Spinal cord (tissue), 10 donors: ENCODE results near the gene NDUFS4. TPM values are rescaled to one million over a fixed set of nuclear protein-coding genes. Genes with fewer than 3 reads are reported as not detected.
"Not testable (repeated sequence)": the region's sequence is repeated elsewhere in the genome, so short reads cannot be mapped to it uniquely, and the experiment has no call there.

Source experiments
- DNase-seq, 6 donors: peaks; one replicate each; pipeline versions ENCODE4 v3.0.0 to v3.0.0-alpha.2; 2013 to 2015; ENCODE audit warnings: low spot score in 6 of 6, low read depth in 4 of 6
- H3K27ac ChIP-seq: one replicate; pipeline ENCODE4 v1.5.1; 2013; ENCODE audit warnings: low read depth, low read length, control low read depth
- H3K27me3 ChIP-seq: one replicate; pipeline ENCODE4 v1.6.1; 2013; ENCODE audit warnings: low read length; ENCODE audit not compliant: control insufficient read depth, insufficient read depth
- H3K36me3 ChIP-seq: one replicate; pipeline ENCODE4 v1.6.1; 2013; ENCODE audit warnings: low read length; ENCODE audit not compliant: control insufficient read depth, insufficient read depth
- H3K4me1 ChIP-seq: one replicate; pipeline ENCODE4 v1.6.1; 2013; ENCODE audit warnings: low read length; ENCODE audit not compliant: control insufficient read depth, insufficient read depth
- H3K4me3 ChIP-seq: one replicate; pipeline ENCODE4 v1.5.1; 2013; ENCODE audit warnings: low read depth, low read length, control low read depth
- H3K9me3 ChIP-seq: one replicate; pipeline ENCODE4 v1.6.1; 2013; ENCODE audit warnings: low read length; ENCODE audit not compliant: control insufficient read depth, insufficient read depth
- WGBS: methylation state at CpG from one replicate; pipeline ENCODE4 v1.1.5; 2013; ENCODE audit warnings: missing lambda C conversion rate; ENCODE audit not compliant: insufficient coverage; 5-methylcytosine and 5-hydroxymethylcytosine counted together
- polyA plus RNA-seq, 2 donors: library from polyadenylated mRNA; unstranded; fragments of 120-200 nt; gene quantifications; one replicate each; pipeline ENCODE4 v1.2.1, GENCODE V29; 2013; ENCODE audit not compliant: insufficient read length in 2 of 2
- total RNA-seq, 2 donors: library from RNA; depleted of rRNA in 1 of 2; stranded (reverse); fragments of 120-200 nt in 1 of 2; fragments of >200 nt in 1 of 2; gene quantifications; one replicate each; pipeline versions ENCODE4 v1.2.3 to v1.2.4, GENCODE V29; 2013 to 2014
- donor health status: healthy.

Gene NDUFS4
- total and polyA plus RNA-seq, 4 donors, result 124 to 189 (median 142) TPM

- no peaks in the 10 kb centered on the region for H3K36me3 ChIP-seq
- no peak overlapping the region for H3K4me3 ChIP-seq
- no peaks in the 10 kb centered on the region for H3K27me3 ChIP-seq
- H3K9me3 ChIP-seq, result no peaks in the 10 kb centered on the region
- no peak for DNase-seq
- no peaks in the 10 kb centered on the region for H3K4me1 ChIP-seq
- H3K27ac ChIP-seq, result no peak overlapping the region
- WGBS, result 40% methylated on average over 1 of the region's 2 CpGs
Measured at GRCh38 chr5:53545744-53546143, 14.7 kb upstream of the NDUFS4 start.

DNA sequence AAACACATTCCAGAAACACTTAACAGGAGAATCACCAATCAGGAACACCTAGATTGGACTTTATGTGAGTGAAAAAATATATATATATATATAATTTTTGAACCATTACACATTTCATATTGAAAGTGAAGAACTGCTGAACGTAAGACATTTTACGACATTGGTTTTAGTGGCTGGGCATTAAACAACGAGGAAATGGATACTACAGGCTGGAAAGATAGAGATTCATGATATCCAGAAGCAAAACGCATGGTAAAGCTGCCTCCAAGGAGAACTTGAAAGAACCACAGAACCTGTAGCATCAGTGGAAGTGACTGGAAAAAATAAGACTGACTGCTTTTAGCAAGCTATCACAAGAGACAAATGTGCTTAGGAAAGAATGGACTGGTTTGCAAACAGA lies 13.2 kb upstream of the NDUFS4 start:
- 82% methylated on average over 3 of the region's 4 CpGs for WGBS
- DNase-seq, result no peak
- no peaks in the 10 kb centered on the region for H3K36me3 ChIP-seq
- no peak overlapping the region for H3K4me3 ChIP-seq
- H3K27ac ChIP-seq, result no peak overlapping the region
- no peaks in the 10 kb centered on the region for H3K4me1 ChIP-seq
- no peaks in the 10 kb centered on the region for H3K9me3 ChIP-seq
- no peaks in the 10 kb centered on the region for H3K27me3 ChIP-seq

GRCh38 chr5:53548501-53548900 lies 11.9 kb upstream of the NDUFS4 start:
- H3K9me3 ChIP-seq, H3K4me3 ChIP-seq, H3K27ac ChIP-seq, H3K36me3 ChIP-seq, DNase-seq, H3K4me1 ChIP-seq, H3K27me3 ChIP-seq: not testable (repeated sequence)
- WGBS, result 93% methylated on average over 5 of the region's 7 CpGs

GRCh38 chr5:53549792-53550191 lies 10.6 kb upstream of the NDUFS4 start:
- no peak for DNase-seq
- 100% methylated on average over 1 of the region's 2 CpGs for WGBS
- no peaks in the 10 kb centered on the region for H3K4me1 ChIP-seq
- H3K27ac ChIP-seq, result no peak overlapping the region
- no peak overlapping the region for H3K4me3 ChIP-seq
- H3K36me3 ChIP-seq, result no peaks in the 10 kb centered on the region
- H3K9me3 ChIP-seq, result no peaks in the 10 kb centered on the region
- H3K27me3 ChIP-seq, result no peaks in the 10 kb centered on the region

DNA sequence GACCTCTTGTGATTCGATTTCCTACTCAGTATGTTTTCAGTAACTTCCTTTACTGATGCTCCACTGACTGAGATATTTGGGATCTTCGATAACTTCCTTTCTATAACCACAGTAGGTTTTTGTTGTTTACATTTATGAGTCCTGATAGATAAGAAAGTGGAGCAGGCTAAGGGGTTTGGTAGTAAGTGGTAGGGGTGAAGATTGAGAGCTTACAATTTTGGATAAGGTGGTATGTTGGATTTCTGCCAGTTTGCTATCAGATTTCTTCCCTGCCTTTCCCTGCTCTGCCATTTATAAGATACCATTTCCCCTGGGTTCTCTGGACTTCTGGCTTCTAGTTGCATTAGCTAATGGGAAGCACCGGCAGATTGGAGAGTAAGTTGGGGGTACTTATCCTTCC lies 7.9 kb upstream of the NDUFS4 start:
- H3K4me3 ChIP-seq, result no peak overlapping the region
- H3K36me3 ChIP-seq, result no peaks in the 10 kb centered on the region
- no CpG with 5 or more reads among the region's 3 CpGs for WGBS
- no peaks in the 10 kb centered on the region for H3K27me3 ChIP-seq
- H3K4me1 ChIP-seq, result no peaks in the 10 kb centered on the region
- DNase-seq, result no peak
- no peak overlapping the region for H3K27ac ChIP-seq
- H3K9me3 ChIP-seq, result no peaks in the 10 kb centered on the region

- H3K27ac ChIP-seq, result no peak overlapping the region
- no peaks in the 10 kb centered on the region for H3K4me1 ChIP-seq
- 100% methylated on average over 3 of the region's 3 CpGs for WGBS
- DNase-seq, result no peak
- H3K4me3 ChIP-seq, result no peak overlapping the region
- peaks cover 3% of the 10 kb centered on the region for H3K9me3 ChIP-seq
- no peaks in the 10 kb centered on the region for H3K27me3 ChIP-seq
- no peaks in the 10 kb centered on the region for H3K36me3 ChIP-seq
Measured at GRCh38 chr5:53554444-53554843, 6.0 kb upstream of the NDUFS4 start.

DNA sequence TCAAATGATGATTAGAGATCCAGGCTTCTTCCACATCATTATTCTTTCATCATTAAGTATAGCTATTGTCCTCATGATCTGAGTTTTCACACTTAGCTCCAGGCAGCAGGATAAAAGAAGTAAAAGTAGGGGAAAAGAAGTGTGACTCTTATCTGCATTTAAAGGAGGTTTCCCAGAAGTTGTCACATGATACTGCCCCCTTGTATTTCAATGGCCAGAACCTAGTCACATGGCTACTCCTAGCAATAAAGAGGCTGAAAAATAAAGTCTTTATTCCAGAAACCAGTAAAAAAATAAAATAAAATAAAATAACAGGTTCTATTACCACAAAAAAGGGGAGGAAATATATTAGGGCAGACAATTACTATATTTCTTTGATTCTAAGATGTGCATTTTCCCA lies 5.3 kb upstream of the NDUFS4 start:
- no peak overlapping the region for H3K27ac ChIP-seq
- H3K9me3 ChIP-seq, result peaks cover 3% of the 10 kb centered on the region
- H3K27me3 ChIP-seq, result no peaks in the 10 kb centered on the region
- no peak overlapping the region for H3K4me3 ChIP-seq
- DNase-seq, result no peak
- no peaks in the 10 kb centered on the region for H3K4me1 ChIP-seq
- H3K36me3 ChIP-seq, result no peaks in the 10 kb centered on the region

GRCh38 chr5:53556001-53556400 lies 4.4 kb upstream of the NDUFS4 start:
- Histone ChIP-seq H3K27ac (no peak overlapping the region), H3K4me3 (no peak overlapping the region), H3K36me3 (no peaks in the 10 kb centered on the region), H3K27me3 (no peaks in the 10 kb centered on the region), H3K4me1 (no peaks in the 10 kb centered on the region), H3K9me3 (peaks cover 3% of the 10 kb centered on the region)
- no peak for DNase-seq

GRCh38 chr5:53557386-53557785 lies 3.1 kb upstream of the NDUFS4 start:
- Histone ChIP-seq H3K36me3 (no peaks in the 10 kb centered on the region), H3K4me3 (no peak overlapping the region), H3K27ac (no peak overlapping the region), H3K27me3 (no peaks in the 10 kb centered on the region), H3K4me1 (peaks cover 3% of the 10 kb centered on the region), H3K9me3 (peaks cover 3% of the 10 kb centered on the region)
- no peak for DNase-seq
- WGBS, result 100% methylated on average over 1 of the region's 2 CpGs

DNA sequence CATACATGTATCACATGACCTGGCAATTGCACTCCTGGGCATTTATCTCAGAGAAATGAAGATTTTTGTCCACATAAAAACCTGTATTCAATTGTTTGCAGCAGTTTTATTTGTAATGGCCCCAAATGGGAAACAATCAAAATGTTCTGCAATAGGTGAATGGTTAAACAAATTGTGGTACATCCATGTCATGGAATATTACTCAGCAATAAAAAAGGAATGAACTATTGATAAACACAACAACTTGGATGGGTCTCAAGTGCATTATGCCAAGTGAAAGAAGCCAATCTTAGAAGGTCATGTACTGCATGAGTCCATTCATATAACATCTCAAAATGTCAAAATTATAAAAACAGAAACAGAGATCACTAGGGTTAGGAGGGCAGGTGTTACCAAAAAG lies 1.5 kb upstream of the NDUFS4 start:
- Histone ChIP-seq H3K4me3 (no peak overlapping the region), H3K27ac (no peak overlapping the region), H3K36me3 (no peaks in the 10 kb centered on the region), H3K4me1 (peaks cover 3% of the 10 kb centered on the region), H3K27me3 (no peaks in the 10 kb centered on the region), H3K9me3 (peaks cover 3% of the 10 kb centered on the region)
- no peak for DNase-seq

DNA sequence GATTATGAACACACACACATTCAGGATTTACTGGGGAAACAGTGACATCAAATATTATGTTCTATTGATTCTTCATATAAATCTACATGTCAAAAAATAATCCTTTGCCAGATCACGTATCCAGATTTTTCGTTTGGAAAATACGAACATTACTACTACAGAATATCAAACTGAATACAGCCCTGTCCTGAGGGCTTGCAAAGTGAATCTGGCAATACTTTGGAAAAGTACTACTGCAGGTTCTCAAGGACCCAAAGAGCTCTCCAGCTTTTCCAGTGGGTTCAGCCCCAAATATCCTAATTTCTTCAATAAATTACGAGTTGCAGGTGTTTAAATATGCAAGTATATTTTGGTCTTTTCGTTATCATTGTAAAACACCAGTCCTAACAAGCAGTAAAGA lies 411 bp upstream of the NDUFS4 start:
- H3K4me3 ChIP-seq, result peak overlapping the region; percentile 97
- no peaks in the 10 kb centered on the region for H3K36me3 ChIP-seq
- H3K27ac ChIP-seq, result peak overlapping the region; percentile 83
- H3K4me1 ChIP-seq, result peaks cover 3% of the 10 kb centered on the region
- no peaks in the 10 kb centered on the region for H3K27me3 ChIP-seq
- H3K9me3 ChIP-seq, result peaks cover 3% of the 10 kb centered on the region
- DNase-seq, result peak in 1 of 6 donors; percentile 4
- WGBS, result 62% methylated on average over 3 of the region's 5 CpGs
